ENCODE results near the gene LAMA2.

- TF ChIP-seq CTCF (IDR thresholded peaks at IDR 0.05) (no peak), POLR2A (IDR thresholded peaks at IDR 0.05) (no peak)
Observed at GRCh38 chr6:129368076-129368475, 485.1 kb downstream of the LAMA2 start.
